OCI-LY3 (cell line): ENCODE data around the gene UNC13A.

Source experiments
- H2AFZ ChIP-seq: fragments of 200-600, 300-600 bp; shearing (Covaris generic); 2 replicates; pipeline ENCODE4 v1.6.0; 2014; ENCODE audit warnings: antibody characterized with exemption, low read depth, low read length
- H3K27ac ChIP-seq: fragments of 200-600, 300-600 bp; sonication (generic); 2 replicates; pipeline ENCODE4 v1.5.1; 2014; ENCODE audit warnings: mild to moderate bottlenecking, low read length, moderate library complexity, mixed read lengths
- H3K27me3 ChIP-seq: fragments of 200-600, 300-600 bp; sonication (generic); 2 replicates; pipeline ENCODE4 v1.6.1; 2014; ENCODE audit warnings: low read depth, low read length, mixed read lengths
- H3K36me3 ChIP-seq: fragments of 200-600, 300-600 bp; sonication (generic); replicated peaks from 2 replicates; pipeline ENCODE3; 2014; ENCODE audit warnings: low read depth, low read length, mixed read lengths
- H3K4me1 ChIP-seq: fragments of 300-600, 200-600 bp; sonication (generic); 2 replicates; pipeline ENCODE4 v1.6.1; 2014; ENCODE audit warnings: low read length, mixed read lengths
- H3K4me2 ChIP-seq: fragments of 200-600, 300-600 bp; sonication (generic); 2 replicates; pipeline ENCODE4 v1.6.1; 2014; ENCODE audit warnings: low read length, mixed read lengths
- H3K4me3 ChIP-seq: fragments of 300-600, 200-600 bp; sonication (generic); 2 replicates; pipeline ENCODE4 v1.5.1; 2014; ENCODE audit warnings: antibody characterized with exemption, mild to moderate bottlenecking, low read length, moderate library complexity
- H3K79me2 ChIP-seq: fragments of 300-600, 200-600 bp; shearing (Covaris generic); 2 replicates; pipeline ENCODE4 v1.6.1; 2014; ENCODE audit warnings: mild to moderate bottlenecking, low read length, mixed read lengths
- H3K9ac ChIP-seq: fragments of 300-600, 200-600 bp; shearing (Covaris generic); 2 replicates; pipeline ENCODE4 v1.6.0; 2014; ENCODE audit warnings: mild to moderate bottlenecking, low read length, moderate library complexity
- H3K9me3 ChIP-seq: fragments of 200-600, 300-600 bp; shearing (Covaris generic); 2 replicates; pipeline ENCODE4 v1.6.1; 2014; ENCODE audit warnings: low read length, mixed read lengths; ENCODE audit not compliant: insufficient read depth
- H4K20me1 ChIP-seq: fragments of 200-600, 300-600 bp; sonication (generic); 2 replicates; pipeline ENCODE4 v1.6.1; 2016; ENCODE audit warnings: low read length, mixed read lengths; ENCODE audit not compliant: insufficient read depth
- EZH2phosphoT487 ChIP-seq: fragments of 200-600 bp; shearing (Covaris generic); IDR thresholded peaks from 2 replicates; pipeline ENCODE4 v1.6.1; 2018; ENCODE audit warnings: antibody characterized with exemption, mixed run types, low read depth
- TF ChIP-seq, protein P1 (sequence below): fragments of 200-600, 300-600 bp; sonication (generic); IDR thresholded peaks from 2 replicates; pipeline ENCODE4 v1.5.1; 2014; ENCODE audit warnings: antibody characterized with exemption, low read length, low read depth

UNC13A gene

GRCh38 chr19:17627921-17628320 lies 60.2 kb downstream of the UNC13A start:
- no peak for TF ChIP-seq EZH2phosphoT487
- Histone ChIP-seq H3K4me3 (no peak overlapping the region), H3K4me1 (no peaks in the 10 kb centered on the region), H3K27ac (no peak overlapping the region), H3K4me2 (no peak overlapping the region), H3K9ac (no peak overlapping the region), H3K27me3 (peaks cover 21% of the 10 kb centered on the region; the same call in 1 of the 2 replicates), H3K9me3 (no peaks in the 10 kb centered on the region), H2AFZ (no peak overlapping the region), H3K79me2 (no peaks in the 10 kb centered on the region), H3K36me3 (no peaks in the 10 kb centered on the region), H4K20me1 (no peaks in the 10 kb centered on the region)

DNA sequence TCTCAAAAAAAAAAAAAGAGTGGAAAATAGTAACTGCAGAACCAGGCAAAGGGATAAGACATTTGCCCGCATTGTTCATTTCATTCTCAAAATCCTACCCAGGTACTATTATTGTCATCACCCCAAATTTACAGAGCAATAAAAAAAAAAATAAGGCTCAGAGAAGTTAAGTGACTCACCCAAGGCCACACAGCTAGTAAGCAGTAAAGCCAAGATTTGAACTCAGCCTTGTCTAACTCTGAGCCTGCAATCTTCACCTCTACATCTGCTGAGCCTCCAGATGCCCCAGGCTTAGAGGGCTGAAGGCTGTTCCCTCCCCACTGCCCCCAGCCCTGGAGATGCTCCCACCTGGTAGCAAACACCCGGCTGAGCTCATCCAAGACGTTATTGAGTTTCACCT lies 61.0 kb downstream of the UNC13A start:
- Histone ChIP-seq H3K36me3 (no peaks in the 10 kb centered on the region), H3K27ac (no peak overlapping the region), H3K4me2 (no peak overlapping the region), H3K4me1 (peaks cover 5% of the 10 kb centered on the region; the same call in 1 of the 2 replicates), H3K4me3 (no peak overlapping the region), H4K20me1 (no peaks in the 10 kb centered on the region), H3K9ac (no peak overlapping the region), H3K79me2 (no peaks in the 10 kb centered on the region), H3K27me3 (peaks cover 21% of the 10 kb centered on the region; the same call in 1 of the 2 replicates), H2AFZ (no peak overlapping the region), H3K9me3 (no peaks in the 10 kb centered on the region)
- TF ChIP-seq, protein P1, sequence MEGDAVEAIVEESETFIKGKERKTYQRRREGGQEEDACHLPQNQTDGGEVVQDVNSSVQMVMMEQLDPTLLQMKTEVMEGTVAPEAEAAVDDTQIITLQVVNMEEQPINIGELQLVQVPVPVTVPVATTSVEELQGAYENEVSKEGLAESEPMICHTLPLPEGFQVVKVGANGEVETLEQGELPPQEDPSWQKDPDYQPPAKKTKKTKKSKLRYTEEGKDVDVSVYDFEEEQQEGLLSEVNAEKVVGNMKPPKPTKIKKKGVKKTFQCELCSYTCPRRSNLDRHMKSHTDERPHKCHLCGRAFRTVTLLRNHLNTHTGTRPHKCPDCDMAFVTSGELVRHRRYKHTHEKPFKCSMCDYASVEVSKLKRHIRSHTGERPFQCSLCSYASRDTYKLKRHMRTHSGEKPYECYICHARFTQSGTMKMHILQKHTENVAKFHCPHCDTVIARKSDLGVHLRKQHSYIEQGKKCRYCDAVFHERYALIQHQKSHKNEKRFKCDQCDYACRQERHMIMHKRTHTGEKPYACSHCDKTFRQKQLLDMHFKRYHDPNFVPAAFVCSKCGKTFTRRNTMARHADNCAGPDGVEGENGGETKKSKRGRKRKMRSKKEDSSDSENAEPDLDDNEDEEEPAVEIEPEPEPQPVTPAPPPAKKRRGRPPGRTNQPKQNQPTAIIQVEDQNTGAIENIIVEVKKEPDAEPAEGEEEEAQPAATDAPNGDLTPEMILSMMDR: no peak
- no peak for TF ChIP-seq EZH2phosphoT487

- Histone ChIP-seq H3K9me3 (no peaks in the 10 kb centered on the region), H3K27me3 (peaks cover 21% of the 10 kb centered on the region; the same call in 1 of the 2 replicates), H3K36me3 (no peaks in the 10 kb centered on the region), H3K4me2 (no peak overlapping the region), H3K27ac (no peak overlapping the region), H4K20me1 (no peaks in the 10 kb centered on the region), H3K79me2 (no peaks in the 10 kb centered on the region), H3K9ac (no peak overlapping the region), H2AFZ (no peak overlapping the region), H3K4me3 (no peak overlapping the region), H3K4me1 (peaks cover 5% of the 10 kb centered on the region; the same call in 1 of the 2 replicates)
- TF ChIP-seq, protein P1: no peak
- no peak for TF ChIP-seq EZH2phosphoT487
Measured at GRCh38 chr19:17626456-17627015, 61.6 kb downstream of the UNC13A start.

GRCh38 chr19:17625980-17626379 lies 62.2 kb downstream of the UNC13A start:
- no peaks in the 10 kb centered on the region for H3K36me3 ChIP-seq
- no peak overlapping the region for H3K9ac ChIP-seq
- H3K27ac ChIP-seq: no peak overlapping the region
- no peak overlapping the region for H3K4me2 ChIP-seq
- H3K79me2 ChIP-seq: no peaks in the 10 kb centered on the region
- no peak overlapping the region for H3K4me3 ChIP-seq
- H2AFZ ChIP-seq: no peak overlapping the region
- H3K4me1 ChIP-seq: peaks cover 5% of the 10 kb centered on the region; the same call in 1 of the 2 replicates
- H4K20me1 ChIP-seq: no peaks in the 10 kb centered on the region
- no peaks in the 10 kb centered on the region for H3K9me3 ChIP-seq
- H3K27me3 ChIP-seq: peaks cover 21% of the 10 kb centered on the region; the same call in 1 of the 2 replicates
- no peak for TF ChIP-seq EZH2phosphoT487
- TF ChIP-seq, protein P1: no peak
